ENCODE data around the gene TMA16. TPM values are rescaled to one million over a fixed set of nuclear protein-coding genes. Genes with fewer than 3 reads are reported as not detected.

The TMA16 gene
- total and polyA plus RNA-seq, 8 donors = 7.4 to 18.3 (median 11.5) TPM

GRCh38 chr4:163476761-163477438, 17.6 kb upstream of the TMA16 start:
- DNase-seq (no peak), FAIRE-seq (no peak), ATAC-seq (peak in 1 of 4 donors; percentile 15)
- Histone ChIP-seq H3K4me3 (no peak overlapping the region), H3K9me3 (no peaks in the 10 kb centered on the region), H3K27me3 (no peaks in the 10 kb centered on the region), H3K4me1 (peaks cover 0 to 4% (median 0%) of the 10 kb centered on the region in 3 donors), H3K36me3 (no peaks in the 10 kb centered on the region), H3K27ac (no peak overlapping the region)
- TF ChIP-seq, protein P1, sequence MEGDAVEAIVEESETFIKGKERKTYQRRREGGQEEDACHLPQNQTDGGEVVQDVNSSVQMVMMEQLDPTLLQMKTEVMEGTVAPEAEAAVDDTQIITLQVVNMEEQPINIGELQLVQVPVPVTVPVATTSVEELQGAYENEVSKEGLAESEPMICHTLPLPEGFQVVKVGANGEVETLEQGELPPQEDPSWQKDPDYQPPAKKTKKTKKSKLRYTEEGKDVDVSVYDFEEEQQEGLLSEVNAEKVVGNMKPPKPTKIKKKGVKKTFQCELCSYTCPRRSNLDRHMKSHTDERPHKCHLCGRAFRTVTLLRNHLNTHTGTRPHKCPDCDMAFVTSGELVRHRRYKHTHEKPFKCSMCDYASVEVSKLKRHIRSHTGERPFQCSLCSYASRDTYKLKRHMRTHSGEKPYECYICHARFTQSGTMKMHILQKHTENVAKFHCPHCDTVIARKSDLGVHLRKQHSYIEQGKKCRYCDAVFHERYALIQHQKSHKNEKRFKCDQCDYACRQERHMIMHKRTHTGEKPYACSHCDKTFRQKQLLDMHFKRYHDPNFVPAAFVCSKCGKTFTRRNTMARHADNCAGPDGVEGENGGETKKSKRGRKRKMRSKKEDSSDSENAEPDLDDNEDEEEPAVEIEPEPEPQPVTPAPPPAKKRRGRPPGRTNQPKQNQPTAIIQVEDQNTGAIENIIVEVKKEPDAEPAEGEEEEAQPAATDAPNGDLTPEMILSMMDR (IDR thresholded peaks at IDR 0.05) = no peak
- 45 to 48% methylated on average over 5 of the region's 5 CpGs for WGBS, 2 donors
- intact Hi-C loops (cut with DNase I) = no loop called here

- Histone ChIP-seq H3K4me1 (no peaks in the 10 kb centered on the region), H3K9me3 (no peaks in the 10 kb centered on the region), H3K27ac (no peak overlapping the region), H3K27me3 (no peaks in the 10 kb centered on the region), H3K36me3 (no peaks in the 10 kb centered on the region), H3K4me3 (no peak overlapping the region)
- TF ChIP-seq, protein P1 (IDR thresholded peaks at IDR 0.05) = no peak
- DNase-seq (no peak), ATAC-seq (no peak), FAIRE-seq (no peak)
- 21 to 33% methylated on average over 1 of the region's 1 CpG for WGBS, 2 donors
- intact Hi-C loops (cut with DNase I) = no loop called here
Observed at GRCh38 chr4:163482190-163482589, 12.3 kb upstream of the TMA16 start.

- no peak for FAIRE-seq
- peak in 3 of 4 donors; percentile 56 to 72 (median 60) for ATAC-seq
- DNase-seq = peak in 2 of 6 donors; percentile 23 to 31
Observed at GRCh38 chr4:163484906-163485305, 9.6 kb upstream of the TMA16 start.

DNA sequence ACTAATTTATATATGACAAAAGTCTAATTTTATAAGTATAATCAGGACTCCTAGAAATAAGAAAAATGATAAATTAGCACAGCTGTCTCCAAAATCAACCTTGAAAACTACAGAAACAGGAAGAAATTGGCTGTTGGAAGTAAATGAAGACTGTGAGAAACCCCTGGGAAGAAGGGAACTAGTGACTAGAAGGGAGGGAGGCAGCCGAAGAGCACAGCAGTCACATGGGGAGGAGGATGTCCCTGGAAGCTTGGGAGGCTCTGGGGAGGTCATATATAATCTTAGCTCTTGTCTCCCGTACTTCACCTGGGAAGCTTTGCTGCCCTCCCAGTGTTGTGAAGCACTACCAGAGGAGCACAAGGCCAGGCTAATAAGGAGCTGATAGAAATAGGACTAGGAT, 8.9 kb upstream of the TMA16 start:
- ATAC-seq = no peak
- H3K36me3 ChIP-seq = no peaks in the 10 kb centered on the region
- no peaks in the 10 kb centered on the region for H3K9me3 ChIP-seq
- DNase-seq = no peak
- intact Hi-C loops (cut with DNase I) = no loop called here
- no peaks in the 10 kb centered on the region for H3K4me1 ChIP-seq
- no peak overlapping the region for H3K4me3 ChIP-seq
- H3K27ac ChIP-seq = no peak overlapping the region
- WGBS, 2 donors = 49 to 61% methylated on average over 2 of the region's 2 CpGs
- no peaks in the 10 kb centered on the region for H3K27me3 ChIP-seq
- no peak for FAIRE-seq
- TF ChIP-seq, protein P1 (IDR thresholded peaks at IDR 0.05) = no peak

More at GRCh38 chr4:163484906-163485305, 9.6 kb upstream of the TMA16 start:
- Histone ChIP-seq H3K9me3 (no peaks in the 10 kb centered on the region), H3K27me3 (no peaks in the 10 kb centered on the region), H3K4me3 (no peak overlapping the region), H3K36me3 (no peaks in the 10 kb centered on the region), H3K27ac (no peak overlapping the region), H3K4me1 (no peaks in the 10 kb centered on the region)
- TF ChIP-seq, protein P1 (IDR thresholded peaks at IDR 0.05) = peak in 2 of 4 donors; percentile 19 to 28
- WGBS, 2 donors = 16 to 18% methylated on average over 4 of the region's 4 CpGs
- intact Hi-C loops (cut with DNase I) = no loop called here

DNA sequence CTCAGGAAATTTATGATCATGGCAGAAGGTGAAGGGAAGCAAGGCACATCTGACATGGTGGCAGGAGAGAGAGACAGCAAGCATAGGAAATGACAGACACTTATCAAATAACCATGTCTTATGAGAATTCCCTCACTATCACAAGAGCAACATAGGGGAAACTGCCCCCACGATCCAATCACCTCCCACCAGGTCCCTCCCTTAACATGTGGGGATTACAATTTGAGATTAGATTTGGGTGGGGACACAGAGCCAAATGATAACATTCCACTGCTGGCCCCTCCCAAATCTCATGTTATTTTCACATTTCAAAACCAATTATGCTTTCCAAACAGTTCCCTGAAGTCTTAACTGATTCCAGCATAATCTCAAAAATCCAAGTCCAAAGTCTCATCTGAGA, 8.2 kb upstream of the TMA16 start:
- no peak for ATAC-seq
- 51 to 59% methylated on average over 1 of the region's 1 CpG for WGBS, 2 donors
- FAIRE-seq = no peak
- Histone ChIP-seq H3K4me1 (no peaks in the 10 kb centered on the region), H3K9me3 (no peaks in the 10 kb centered on the region), H3K27ac (no peak overlapping the region), H3K36me3 (no peaks in the 10 kb centered on the region), H3K4me3 (no peak overlapping the region), H3K27me3 (no peaks in the 10 kb centered on the region)
- TF ChIP-seq, protein P1 (IDR thresholded peaks at IDR 0.05) = no peak
- DNase-seq = no peak
- intact Hi-C loops (cut with DNase I) = no loop called here

All from pancreas (tissue), 10 donors.